Heart right ventricle (tissue), 16 donors: ENCODE data around the gene BRIP1. TPM values are rescaled to one million over a fixed set of nuclear protein-coding genes. Genes with fewer than 3 reads are reported as not detected.
"Not testable (repeated sequence)": the region's sequence is repeated elsewhere in the genome, so short reads cannot be mapped to it uniquely, and the experiment has no call there.

Experiments
- ATAC-seq, 8 donors: fragments of 200-7000 bp; cut with Tn5 transposase; one replicate each; pipeline ENCODE4 v1.9.1; 2020; ENCODE audit warnings: mild to moderate bottlenecking in 8 of 8, moderate library complexity in 8 of 8, moderate number of reproducible peaks in 1 of 8
- DNase-seq, 2 donors: peaks; one replicate each; pipeline ENCODE4 v3.0.0-alpha.2; 2020
- H3K27ac ChIP-seq, 10 donors: fragments of 200-600 bp; sonication (generic) in 2 of 10; one replicate each; pipeline versions ENCODE4 v1.5.0 to v1.8.0; 2020 to 2022; ENCODE audit warnings: mild to moderate bottlenecking in 3 of 10
- H3K27me3 ChIP-seq, 7 donors: fragments of 200-600 bp; one replicate each; pipeline ENCODE4 v1.8.0; 2021 to 2022; ENCODE audit warnings: mild to moderate bottlenecking in 2 of 7
- H3K36me3 ChIP-seq, 9 donors: fragments of 200-600 bp; sonication (generic) in 1 of 9; one replicate each; pipeline versions ENCODE4 v1.5.0 to v1.8.0; 2020 to 2022; ENCODE audit warnings: mild to moderate bottlenecking in 2 of 9
- H3K4me1 ChIP-seq, 9 donors: fragments of 200-600 bp; sonication (generic) in 1 of 9; one replicate each; pipeline versions ENCODE4 v1.5.0 to v1.8.0; 2020 to 2022; ENCODE audit warnings: mild to moderate bottlenecking in 4 of 9
- H3K4me3 ChIP-seq, 10 donors: fragments of 200-600 bp; sonication (generic) in 2 of 10; one replicate each; pipeline versions ENCODE4 v1.5.0 to v1.8.0; 2020 to 2022; ENCODE audit warnings: mild to moderate bottlenecking in 7 of 10, moderate library complexity in 2 of 10
- H3K9me3 ChIP-seq, 11 donors: fragments of 200-600 bp in 10 of 11; sonication (generic) in 2 of 11; one replicate each; pipeline versions ENCODE4 v1.5.0 to v1.8.0; 2013 to 2022; ENCODE audit warnings: mild to moderate bottlenecking in 2 of 11, control low read depth in 1 of 11, moderate library complexity in 1 of 11
- CTCF ChIP-seq, 9 donors: fragments of 200-600 bp; sonication (generic) in 2 of 9; IDR thresholded peaks; one replicate each; pipeline versions ENCODE4 v1.5.0 to v1.8.0; 2021 to 2022; ENCODE audit warnings: antibody characterized with exemption in 9 of 9, mild to moderate bottlenecking in 5 of 9, moderate library complexity in 1 of 9
- WGBS, 2 donors: extraction: QIAGEN DNeasy Blood & Tissue Kit; methylation state at CpG; one replicate each; pipeline ENCODE4 v1.1.7; 2013; ENCODE audit warnings: inconsistent platforms in 1 of 2; 5-methylcytosine and 5-hydroxymethylcytosine counted together
- intact Hi-C, 10 donors: fragments of 100-400 bp; cut with DNase I; formaldehyde crosslinking; loops; one replicate each; pipeline versions ENCODE4 v1.11.1 to v1.14.2; 2022
- polyA plus RNA-seq, 2 donors: library from polyadenylated mRNA; stranded (reverse); fragments of 200-250 nt; gene quantifications; one replicate each; pipeline ENCODE4 v1.2.3, GENCODE V29; 2013
- total RNA-seq, 10 donors: library from RNA; stranded (reverse); fragmentation: NEBNext Ultra II Directional in 3 of 10; extraction: Animal tissue kit (Norgen Biotek cat#: 25700) in 3 of 10; gene quantifications; one replicate each; pipeline versions ENCODE4 v1.2.1 to v1.2.4, GENCODE V29; 2021 to 2023
- donor health status: Arrhythmogenic right ventricular cardiomyopathy.
- donor health status: ischemic (EF 13 %, LVEDD 7.1; RV severe dilation, severe dysfunction).
- donor health status: healthy with polysubstance abuse.
- donor health status: DM: no; HTN: yes; CAD: no.
- donor health status: DM: no; HTN: no; CAD: no.
- donor health status: ischemic (EF 25% LVEDD 6.9; RV normal size, moderate dysfunction).
- donor health status: ischemic (EF 25% LVEDD 5.7; RV mildly dilated, moderate dysfunction).
- donor health status: healthy.
- donor health status: DM: yes; HTN: yes; CAD: no.
- donor health status: Ischemic cardiomyopathy.
- donor health status: ischemic (EF 35%, LVEDD 5.7; RV mildly dilated, moderate dysfunction).
- donor health status: nonischemic (EF 11% LVEDD 7.7; RV severe dilation, severe dysfunction).
- donor health status: DM: yes; HTN: yes; CAD: no.
- donor health status: PGD.
- donor health status: ischemic (EF 29% LVEDD 5.4; RV normal size, mild dysfunction).
- donor health status: nonischemic (EF 23%, LVEDD 6.1; RV moderate dilation, normal function).

The BRIP1 gene
- total and polyA plus RNA-seq, 12 donors = 0.03 to 2.1 (median 0.22) TPM; not detected in 1

- H3K9me3 ChIP-seq = no peaks in the 10 kb centered on the region
- no peaks in the 10 kb centered on the region for H3K27me3 ChIP-seq
- intact Hi-C loops = no loop called here
- H3K36me3 ChIP-seq = peaks cover 0 to 100% (median 70%) of the 10 kb centered on the region in 9 donors
- no peak for ATAC-seq
- WGBS, 2 donors = 98 to 99% methylated on average over 3 of the region's 3 CpGs
- H3K27ac ChIP-seq = no peak overlapping the region
- DNase-seq = no peak
- no peak overlapping the region for H3K4me3 ChIP-seq
- no peak for TF ChIP-seq CTCF (IDR thresholded peaks at IDR 0.05)
- no peaks in the 10 kb centered on the region for H3K4me1 ChIP-seq
Measured at GRCh38 chr17:61903251-61903650, 39.9 kb upstream of the BRIP1 start.

- WGBS, 2 donors = 94 to 98% methylated on average over 2 of the region's 2 CpGs
Measured at GRCh38 chr17:61897548-61898180, 34.3 kb upstream of the BRIP1 start.

GRCh38 chr17:61895391-61895790 is 32.1 kb upstream of the BRIP1 start:
- Histone ChIP-seq H3K9me3 (no peaks in the 10 kb centered on the region), H3K4me3 (no peak overlapping the region), H3K36me3 (peaks cover 0 to 100% (median 21%) of the 10 kb centered on the region in 9 donors), H3K27me3 (no peaks in the 10 kb centered on the region), H3K4me1 (no peaks in the 10 kb centered on the region), H3K27ac (no peak overlapping the region)
- WGBS, 2 donors = 58 to 65% methylated on average over 2 of the region's 2 CpGs
- TF ChIP-seq CTCF (IDR thresholded peaks at IDR 0.05) = no peak
- intact Hi-C loops = no loop called here
- DNase-seq = no peak
- no peak for ATAC-seq

More at GRCh38 chr17:61897548-61898180, 34.3 kb upstream of the BRIP1 start:
- no peaks in the 10 kb centered on the region for H3K27me3 ChIP-seq
- no peak for TF ChIP-seq CTCF (IDR thresholded peaks at IDR 0.05)
- DNase-seq (no peak), ATAC-seq (no peak)
- no peaks in the 10 kb centered on the region for H3K9me3 ChIP-seq
- H3K27ac ChIP-seq = no peak overlapping the region
- no peaks in the 10 kb centered on the region for H3K4me1 ChIP-seq
- no peak overlapping the region for H3K4me3 ChIP-seq
- intact Hi-C loops = no loop called here
- peaks cover 0 to 100% (median 35%) of the 10 kb centered on the region in 9 donors for H3K36me3 ChIP-seq

GRCh38 chr17:61894310-61894709 is 31.0 kb upstream of the BRIP1 start:
- peaks cover 0 to 100% (median 31%) of the 10 kb centered on the region in 9 donors for H3K36me3 ChIP-seq
- H3K4me3 ChIP-seq, H3K27me3 ChIP-seq, DNase-seq, H3K27ac ChIP-seq, H3K9me3 ChIP-seq, H3K4me1 ChIP-seq, intact Hi-C loops, ATAC-seq: not testable (repeated sequence)
- 84 to 86% methylated on average over 5 of the region's 5 CpGs for WGBS, 2 donors

- WGBS, 2 donors = 96 to 97% methylated on average over 6 of the region's 6 CpGs
Measured at GRCh38 chr17:61887733-61888132, 24.4 kb upstream of the BRIP1 start.

GRCh38 chr17:61885865-61886264 is 22.5 kb upstream of the BRIP1 start:
- ATAC-seq, H3K4me3 ChIP-seq, H3K4me1 ChIP-seq, H3K27me3 ChIP-seq, DNase-seq, H3K9me3 ChIP-seq, H3K27ac ChIP-seq, intact Hi-C loops: not testable (repeated sequence)
- peaks cover 0 to 99% (median 45%) of the 10 kb centered on the region in 9 donors for H3K36me3 ChIP-seq
- 97 to 99% methylated on average over 8 of the region's 8 CpGs for WGBS, 2 donors

More at GRCh38 chr17:61887733-61888132, 24.4 kb upstream of the BRIP1 start:
- peaks cover 0 to 100% (median 51%) of the 10 kb centered on the region in 9 donors for H3K36me3 ChIP-seq
- H3K4me3 ChIP-seq, ATAC-seq, H3K27ac ChIP-seq, intact Hi-C loops, DNase-seq, H3K9me3 ChIP-seq, H3K27me3 ChIP-seq, H3K4me1 ChIP-seq: not testable (repeated sequence)
